Dendritic cell treated with granulocyte-macrophage colony-stimulating factor and Interleukin-4, amounts not matched to agents 40 ng/mL and 50 ng/mL, for 4 days (primary cell): ENCODE measurements around the gene GPATCH2L.

ENCODE experiments used
- H3K27ac Mint-ChIP-seq: one replicate; pipeline ENCODE4 v1.8.0; 2022; ENCODE audit warnings: mild to moderate bottlenecking, mixed read lengths
- H3K27me3 Mint-ChIP-seq: one replicate; pipeline ENCODE4 v1.8.0; 2022; ENCODE audit warnings: mild to moderate bottlenecking, mixed read lengths
- H3K36me3 Mint-ChIP-seq: one replicate; pipeline ENCODE4 v1.8.0; 2022; ENCODE audit warnings: low read depth, mixed read lengths
- H3K4me1 Mint-ChIP-seq: one replicate; pipeline ENCODE4 v1.8.0; 2022; ENCODE audit warnings: low read depth, mixed read lengths
- H3K4me3 Mint-ChIP-seq: one replicate; pipeline ENCODE4 v1.8.0; 2022; ENCODE audit warnings: mild to moderate bottlenecking, moderate library complexity, mixed read lengths
- H3K9me3 Mint-ChIP-seq: one replicate; pipeline ENCODE4 v1.8.0; 2022; ENCODE audit warnings: mixed read lengths
- intact Hi-C: fragments of 100-400 bp; cut with micrococcal nuclease; formaldehyde crosslinking; loops from one replicate; pipeline ENCODE4 v1.15.0; 2022

The GPATCH2L gene

GRCh38 chr14:76153919-76154318 is 2.2 kb downstream of the GPATCH2L start:
- intact Hi-C loops, result loop anchor here (5.0 to 10.0 kb wide), 2 partner anchors 38 to 169 kb away; partner anchors contain the start of genes IFT43 and TGFB3
- Mint-ChIP-seq H3K4me3 (no peak overlapping the region), H3K36me3 (peaks cover 45% of the 10 kb centered on the region), H3K4me1 (peaks cover 62% of the 10 kb centered on the region), H3K27me3 (peaks cover 10% of the 10 kb centered on the region), H3K9me3 (no peaks in the 10 kb centered on the region), H3K27ac (peak overlapping the region; percentile 4)

GRCh38 chr14:76154539-76155126 is 2.9 kb downstream of the GPATCH2L start:
- Mint-ChIP-seq H3K4me1 (peaks cover 67% of the 10 kb centered on the region), H3K27ac (peak overlapping the region; percentile 4), H3K4me3 (peak overlapping the region; percentile 35), H3K27me3 (peaks cover 7% of the 10 kb centered on the region), H3K9me3 (no peaks in the 10 kb centered on the region), H3K36me3 (peaks cover 52% of the 10 kb centered on the region)
- intact Hi-C loops, result loop anchor here (5.0 to 10.0 kb wide), 2 partner anchors 38 to 170 kb away; partner anchors contain the start of genes IFT43 and TGFB3

DNA sequence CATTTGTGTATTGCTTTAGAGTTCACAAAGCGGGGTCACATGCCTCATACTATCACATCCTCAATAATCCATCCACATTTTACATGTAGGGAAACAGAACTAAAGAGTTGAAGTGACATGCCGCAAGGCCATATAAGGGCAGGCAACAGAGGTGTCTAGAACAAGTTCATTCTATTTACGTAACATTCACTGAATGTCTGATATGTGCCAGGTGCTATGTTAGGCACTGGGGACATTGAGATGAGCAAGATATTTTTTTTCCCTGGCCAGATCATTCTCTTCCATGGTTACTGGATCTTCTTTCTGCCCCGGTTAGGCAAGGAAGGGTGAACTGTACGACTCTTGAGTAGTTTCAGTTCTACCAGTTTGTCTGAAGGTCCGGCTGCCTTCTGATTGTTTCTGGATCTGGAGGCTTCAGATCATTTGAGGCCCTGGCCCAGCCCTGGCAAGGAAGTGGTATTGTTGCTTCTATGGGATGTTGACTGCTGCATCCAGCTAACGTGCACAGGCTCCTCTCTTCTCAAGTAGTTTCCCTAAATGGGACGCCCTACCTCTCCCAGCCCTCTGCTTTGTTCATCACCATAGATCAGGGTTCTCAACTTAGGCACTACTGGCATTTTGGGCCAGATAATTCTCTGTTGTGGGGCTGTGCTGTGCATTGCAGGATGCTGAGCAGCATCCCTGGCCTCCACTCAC is 12.1 kb downstream of the GPATCH2L start:
- intact Hi-C loops, result no loop called here
- H3K4me1 Mint-ChIP-seq, result peaks cover 38% of the 10 kb centered on the region
- H3K27ac Mint-ChIP-seq, result peak overlapping the region; percentile 11
- H3K4me3 Mint-ChIP-seq, result no peak overlapping the region
- H3K9me3 Mint-ChIP-seq, result no peaks in the 10 kb centered on the region
- no peaks in the 10 kb centered on the region for H3K27me3 Mint-ChIP-seq
- peaks cover 59% of the 10 kb centered on the region for H3K36me3 Mint-ChIP-seq

- Mint-ChIP-seq H3K4me1 (peaks cover 8% of the 10 kb centered on the region), H3K27me3 (no peaks in the 10 kb centered on the region), H3K9me3 (no peaks in the 10 kb centered on the region), H3K36me3 (peaks cover 73% of the 10 kb centered on the region), H3K4me3 (no peak overlapping the region), H3K27ac (no peak overlapping the region)
- intact Hi-C loops, result no loop called here
Measured at GRCh38 chr14:76168531-76168930, 16.8 kb downstream of the GPATCH2L start.

DNA sequence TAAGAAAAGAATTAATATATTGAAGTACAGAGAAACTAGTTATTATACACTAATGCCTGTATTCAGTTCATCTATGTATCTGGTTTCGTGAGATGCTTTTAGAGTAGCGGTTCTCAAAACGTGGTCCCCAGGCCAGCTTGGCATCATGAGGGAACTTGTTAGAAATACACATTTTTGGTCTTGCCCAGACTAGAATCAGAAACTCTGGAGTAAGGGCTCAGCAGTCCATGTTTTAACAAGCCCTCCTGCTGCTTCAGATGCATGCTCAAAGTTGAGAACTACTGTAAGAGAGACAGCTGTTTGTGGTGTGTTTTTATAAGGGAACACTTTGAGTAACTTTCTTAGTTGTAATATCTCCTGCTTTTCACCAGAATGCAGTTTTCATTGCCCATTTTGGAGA is 18.1 kb downstream of the GPATCH2L start:
- no peaks in the 10 kb centered on the region for H3K27me3 Mint-ChIP-seq
- intact Hi-C loops, result no loop called here
- peaks cover 77% of the 10 kb centered on the region for H3K36me3 Mint-ChIP-seq
- no peak overlapping the region for H3K27ac Mint-ChIP-seq
- no peaks in the 10 kb centered on the region for H3K9me3 Mint-ChIP-seq
- H3K4me3 Mint-ChIP-seq, result no peak overlapping the region
- H3K4me1 Mint-ChIP-seq, result no peaks in the 10 kb centered on the region

DNA sequence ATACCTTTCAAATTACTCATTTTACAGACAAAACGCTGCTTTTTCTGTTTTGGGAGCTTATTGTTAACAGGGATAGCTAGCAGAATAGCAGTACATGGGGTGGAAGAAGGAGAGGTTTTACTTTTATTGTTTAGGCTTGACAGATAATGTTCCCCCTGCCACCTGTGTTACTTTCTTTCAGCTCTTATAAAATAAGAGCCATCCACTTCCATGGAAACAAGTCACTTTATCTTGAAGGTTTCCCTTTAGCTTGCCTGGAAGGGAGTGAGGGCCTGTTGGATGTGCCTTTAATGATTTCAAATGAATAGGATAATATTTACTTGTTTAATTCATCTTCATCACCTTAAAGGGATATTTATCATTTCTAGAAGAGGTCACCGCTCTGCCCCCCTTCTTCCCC is 23.3 kb downstream of the GPATCH2L start:
- no peaks in the 10 kb centered on the region for H3K4me1 Mint-ChIP-seq
- peaks cover 97% of the 10 kb centered on the region for H3K36me3 Mint-ChIP-seq
- no peaks in the 10 kb centered on the region for H3K27me3 Mint-ChIP-seq
- H3K27ac Mint-ChIP-seq, result no peak overlapping the region
- no peak overlapping the region for H3K4me3 Mint-ChIP-seq
- no peaks in the 10 kb centered on the region for H3K9me3 Mint-ChIP-seq
- intact Hi-C loops, result no loop called here

DNA sequence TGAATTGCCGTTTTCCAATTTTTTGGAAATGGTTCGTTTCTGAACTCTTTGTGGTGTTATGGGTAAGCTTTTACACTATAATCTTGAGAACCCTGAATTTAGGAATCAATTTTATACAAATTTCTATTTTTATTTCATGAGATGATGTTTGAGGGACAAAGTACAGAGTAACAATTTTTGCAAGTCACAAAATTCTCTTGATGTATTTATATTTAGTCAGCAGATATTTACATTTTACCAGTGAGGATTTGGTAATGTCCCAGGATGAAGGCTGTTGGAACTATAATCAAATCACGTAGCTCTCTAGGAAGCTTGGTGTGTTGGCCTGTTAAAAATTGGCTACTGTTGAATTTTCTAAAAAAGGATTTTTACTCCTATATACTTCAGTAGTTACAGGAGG is 24.2 kb downstream of the GPATCH2L start:
- H3K4me1 Mint-ChIP-seq, result no peaks in the 10 kb centered on the region
- H3K4me3 Mint-ChIP-seq, result no peak overlapping the region
- H3K36me3 Mint-ChIP-seq, result peaks cover 97% of the 10 kb centered on the region
- H3K27ac Mint-ChIP-seq, result no peak overlapping the region
- intact Hi-C loops, result no loop called here
- no peaks in the 10 kb centered on the region for H3K27me3 Mint-ChIP-seq
- H3K9me3 Mint-ChIP-seq, result no peaks in the 10 kb centered on the region

GRCh38 chr14:76181546-76181945 is 29.8 kb downstream of the GPATCH2L start:
- H3K36me3 Mint-ChIP-seq, result peaks cover 97% of the 10 kb centered on the region
- H3K27ac Mint-ChIP-seq, result no peak overlapping the region

GRCh38 chr14:76186308-76187027 is 34.7 kb downstream of the GPATCH2L start:
- H3K9me3 Mint-ChIP-seq, result no peaks in the 10 kb centered on the region
- H3K4me1 Mint-ChIP-seq, result peaks cover 47% of the 10 kb centered on the region
- intact Hi-C loops, result no loop called here
- no peak overlapping the region for H3K4me3 Mint-ChIP-seq
- H3K27ac Mint-ChIP-seq, result no peak overlapping the region
- no peaks in the 10 kb centered on the region for H3K27me3 Mint-ChIP-seq
- H3K36me3 Mint-ChIP-seq, result peaks cover 84% of the 10 kb centered on the region

More at GRCh38 chr14:76181546-76181945, 29.8 kb downstream of the GPATCH2L start:
- H3K9me3 Mint-ChIP-seq, result no peaks in the 10 kb centered on the region
- H3K4me1 Mint-ChIP-seq, result peaks cover 14% of the 10 kb centered on the region
- intact Hi-C loops, result no loop called here
- H3K27me3 Mint-ChIP-seq, result no peaks in the 10 kb centered on the region
- no peak overlapping the region for H3K4me3 Mint-ChIP-seq

- Mint-ChIP-seq H3K27ac (peak overlapping the region; percentile 88), H3K36me3 (peaks cover 67% of the 10 kb centered on the region), H3K4me1 (peaks cover 55% of the 10 kb centered on the region), H3K9me3 (no peaks in the 10 kb centered on the region), H3K4me3 (peak overlapping the region; percentile 20), H3K27me3 (no peaks in the 10 kb centered on the region)
- intact Hi-C loops, result loop anchor here (5.0 kb wide), 1 partner anchor 39 kb away; the partner anchor contains the start of gene GPATCH2L
Measured at GRCh38 chr14:76191297-76191696, 39.6 kb downstream of the GPATCH2L start.

DNA sequence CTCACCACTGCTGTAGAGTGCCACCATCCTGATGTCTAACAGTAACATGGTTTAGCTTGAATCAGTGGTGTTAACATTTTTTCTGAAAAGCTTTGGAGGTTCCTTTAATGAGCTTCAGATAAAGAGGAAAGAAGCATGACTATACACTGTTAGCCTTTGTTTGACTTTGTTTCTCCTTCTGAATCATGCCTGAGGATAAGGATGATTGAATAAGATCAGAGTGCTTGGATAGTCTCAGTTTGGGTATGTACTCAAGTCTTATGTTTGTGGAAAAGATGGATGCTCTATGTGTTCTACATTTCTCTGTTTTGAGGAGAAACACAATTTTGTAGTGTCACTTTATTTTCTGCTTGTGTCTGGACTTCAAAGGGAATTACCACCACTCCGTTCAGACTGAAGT is 42.0 kb downstream of the GPATCH2L start:
- no peaks in the 10 kb centered on the region for H3K27me3 Mint-ChIP-seq
- intact Hi-C loops, result loop anchor here (5.0 kb wide), 1 partner anchor 41 kb away; the partner anchor contains the start of gene GPATCH2L
- peaks cover 48% of the 10 kb centered on the region for H3K4me1 Mint-ChIP-seq
- H3K36me3 Mint-ChIP-seq, result peaks cover 67% of the 10 kb centered on the region
- H3K4me3 Mint-ChIP-seq, result no peak overlapping the region
- no peaks in the 10 kb centered on the region for H3K9me3 Mint-ChIP-seq
- H3K27ac Mint-ChIP-seq, result no peak overlapping the region

DNA sequence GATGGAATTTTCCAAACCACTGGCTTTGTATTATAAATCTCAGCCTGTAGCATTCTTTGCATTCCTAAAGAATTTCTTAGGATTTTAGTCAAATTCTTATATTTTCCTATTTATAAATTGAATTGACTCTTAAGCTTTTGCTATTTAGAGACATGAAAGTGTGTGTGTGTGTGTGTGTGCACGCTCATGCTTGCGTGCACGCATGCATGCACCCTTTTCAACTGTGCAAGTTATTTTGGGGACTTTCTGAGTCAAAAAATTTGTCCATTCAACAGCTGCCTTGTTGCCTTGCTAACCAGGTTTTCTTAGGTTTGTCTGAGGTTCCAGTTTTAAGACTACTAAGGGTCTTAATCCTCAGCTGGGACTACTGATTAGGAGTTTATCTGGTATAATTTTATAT is 42.6 kb downstream of the GPATCH2L start:
- H3K4me1 Mint-ChIP-seq, result peaks cover 46% of the 10 kb centered on the region
- H3K27me3 Mint-ChIP-seq, result no peaks in the 10 kb centered on the region
- no peak overlapping the region for H3K27ac Mint-ChIP-seq
- no peaks in the 10 kb centered on the region for H3K9me3 Mint-ChIP-seq
- intact Hi-C loops, result loop anchor here (5.0 kb wide), 1 partner anchor 42 kb away; the partner anchor contains the start of gene GPATCH2L
- no peak overlapping the region for H3K4me3 Mint-ChIP-seq
- H3K36me3 Mint-ChIP-seq, result peaks cover 67% of the 10 kb centered on the region

DNA sequence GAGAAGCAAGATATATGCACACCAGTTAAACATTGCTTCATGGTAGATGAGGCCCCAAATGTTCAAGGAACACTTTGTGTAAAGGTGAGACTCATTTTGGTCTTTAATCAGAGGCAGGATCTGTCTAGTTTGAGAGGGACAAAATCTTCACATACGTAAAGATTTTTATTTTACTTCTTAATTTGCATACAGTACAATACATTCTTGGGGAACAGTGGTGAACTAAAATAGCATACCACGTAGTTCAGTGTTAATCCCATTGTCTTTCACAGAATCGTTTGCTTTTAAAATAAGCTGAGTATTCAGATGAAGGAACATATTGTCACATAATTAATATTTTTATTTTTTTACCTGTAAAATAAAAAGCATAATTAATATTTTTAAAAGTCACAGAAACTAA is 43.3 kb downstream of the GPATCH2L start:
- Mint-ChIP-seq H3K9me3 (no peaks in the 10 kb centered on the region), H3K4me1 (peaks cover 46% of the 10 kb centered on the region), H3K27ac (no peak overlapping the region), H3K36me3 (peaks cover 67% of the 10 kb centered on the region), H3K27me3 (no peaks in the 10 kb centered on the region), H3K4me3 (no peak overlapping the region)
- intact Hi-C loops, result no loop called here
